Hindlimb muscle (tissue), 1 donor: ENCODE measurements around the gene CREG1. TPM values are rescaled to one million over a fixed set of nuclear protein-coding genes. Genes with fewer than 3 reads are reported as not detected.

Experiments used
- DNase-seq: peaks from one replicate; pipeline ENCODE4 v3.0.0-alpha.2; 2013
- polyA plus RNA-seq: library from polyadenylated mRNA; unstranded; fragments of 120-200 nt; gene quantifications from one replicate; pipeline ENCODE4 v1.2.1, GENCODE V29; 2013; ENCODE audit not compliant: insufficient read length

Gene CREG1
- polyA plus RNA-seq, 1 donor, result 28.6 TPM

GRCh38 chr1:167529829-167530474, 23.6 kb downstream of the CREG1 start:
- peak; percentile 37 for DNase-seq

- no peak for DNase-seq
Observed at GRCh38 chr1:167528057-167528728, 25.4 kb downstream of the CREG1 start.

GRCh38 chr1:167526667-167527383, 26.7 kb downstream of the CREG1 start:
- no peak for DNase-seq

- no peak for DNase-seq
Observed at GRCh38 chr1:167524651-167525050, 28.9 kb downstream of the CREG1 start.

- DNase-seq, result no peak
Observed at GRCh38 chr1:167522246-167522645, 31.3 kb downstream of the CREG1 start.

- no peak for DNase-seq
Observed at GRCh38 chr1:167520711-167521206, 32.8 kb downstream of the CREG1 start.

GRCh38 chr1:167518331-167518700, 35.2 kb downstream of the CREG1 start, which contains the start of gene CD247:
CD247 (minus strand) TSS chr1:167518529; CDS start chr1:167518465, 64 bp downstream.
- no peak for DNase-seq

- DNase-seq, result no peak
Observed at GRCh38 chr1:167517535-167518330, 35.8 kb downstream of the CREG1 start.

GRCh38 chr1:167516404-167517388, 36.9 kb downstream of the CREG1 start:
- DNase-seq, result no peak

- no peak for DNase-seq
Observed at GRCh38 chr1:167515893-167516321, 37.7 kb downstream of the CREG1 start.

GRCh38 chr1:167515461-167515860, 38.1 kb downstream of the CREG1 start:
- no peak for DNase-seq

- DNase-seq, result no peak
Observed at GRCh38 chr1:167514288-167514687, 39.3 kb downstream of the CREG1 start.

GRCh38 chr1:167512046-167512654, 41.4 kb downstream of the CREG1 start:
- DNase-seq, result no peak

- no peak for DNase-seq
Observed at GRCh38 chr1:167511374-167511986, 42.1 kb downstream of the CREG1 start.

- no peak for DNase-seq
Observed at GRCh38 chr1:167510881-167511280, 42.7 kb downstream of the CREG1 start.

- no peak for DNase-seq
Observed at GRCh38 chr1:167510244-167510643, 43.3 kb downstream of the CREG1 start.

- no peak for DNase-seq
Observed at GRCh38 chr1:167509587-167509986, 44.0 kb downstream of the CREG1 start.

- DNase-seq, result no peak
Observed at GRCh38 chr1:167507719-167508118, 45.8 kb downstream of the CREG1 start.

- DNase-seq, result no peak
Observed at GRCh38 chr1:167504467-167504827, 49.1 kb downstream of the CREG1 start.
